B cell (primary cell): ENCODE data around the gene PTPN4. TPM values are rescaled to one million over a fixed set of nuclear protein-coding genes. Genes with fewer than 3 reads are reported as not detected.

Source experiments
- ATAC-seq: fragments of 200-7000 bp; cut with Tn5 transposase; one replicate; pipeline ENCODE4 v1.10.0; 2021; ENCODE audit warnings: low read depth, mild to moderate bottlenecking, moderate number of reproducible peaks, moderate library complexity
- CTCF ChIA-PET: fragments of 350-600 bp; sonication (Branson Sonifier 250); formaldehyde crosslinking; loops from one replicate; lab custom pipeline; 2021; ENCODE audit warnings: antibody characterized with exemption, inconsistent platforms; lab: Charles Lee
- POLR2A ChIA-PET: fragments of 350-600 bp; sonication (Branson Sonifier 250); formaldehyde crosslinking; loops from one replicate; lab custom pipeline; 2021; ENCODE audit warnings: antibody characterized with exemption; lab: Charles Lee
- DNase-seq: peaks from one replicate; pipeline ENCODE4 v3.0.0; 2013
- H2AFZ ChIP-seq: 2 replicates; pipeline ENCODE4 v1.6.1; 2012; ENCODE audit warnings: mild to moderate bottlenecking, low read depth, low read length; ENCODE audit not compliant: insufficient read depth, poor library complexity, severe bottlenecking
- H3K27ac ChIP-seq, 2 donors: 1 replicate in 1 of 2; 2 replicates in 1 of 2; pipeline ENCODE4 v1.5.1; 2012 to 2013; ENCODE audit warnings: low read length in 2 of 2, mild to moderate bottlenecking in 2 of 2, moderate library complexity in 1 of 2
- H3K27me3 ChIP-seq, 4 experiments: fragments of 200-600 bp in 1 of 4; sonication (generic) in 1 of 4; replicated peaks in 1 of 4; 1 replicate in 2 of 4; 2 replicates in 2 of 4; pipeline versions ENCODE4 v1.6.1 to v1.7.0; 2013 to 2016; ENCODE audit warnings: low read length in 3 of 4, mild to moderate bottlenecking in 2 of 4, mixed read lengths in 1 of 4, moderate library complexity in 1 of 4; ENCODE audit not compliant: insufficient read depth in 4 of 4, control insufficient read depth in 3 of 4; ENCODE audit errors: control extremely low read depth in 1 of 4
- H3K36me3 ChIP-seq, 2 experiments: replicated peaks in 1 of 2; 1 replicate in 1 of 2; 2 replicates in 1 of 2; pipeline versions ENCODE4 v1.6.1 to v1.7.1; 2013; ENCODE audit warnings: low read length in 1 of 2; ENCODE audit not compliant: insufficient read depth in 2 of 2, control insufficient read depth in 1 of 2; ENCODE audit errors: control extremely low read depth in 1 of 2, extremely low read depth in 1 of 2
- H3K4me1 ChIP-seq, 2 donors: fragments of 200-600 bp in 1 of 2; sonication (generic) in 1 of 2; 1 replicate in 1 of 2; 2 replicates in 1 of 2; pipeline versions ENCODE4 v1.5.1 to v1.6.1; 2013 to 2017; ENCODE audit warnings: low read length in 2 of 2; ENCODE audit not compliant: control insufficient read depth in 2 of 2, insufficient read depth in 2 of 2
- H3K4me2 ChIP-seq: replicated peaks from 2 replicates; pipeline ENCODE3; 2012; ENCODE audit warnings: mild to moderate bottlenecking, low read depth, low read length; ENCODE audit not compliant: poor library complexity, severe bottlenecking
- H3K4me3 ChIP-seq, 5 experiments: fragments of 200-600 bp in 1 of 5; sonication (generic) in 1 of 5; 1 replicate in 3 of 5; 2 replicates in 2 of 5; pipeline versions ENCODE4 v1.5.1 to v1.7.0; 2011 to 2016; ENCODE audit warnings: low read length in 4 of 5, mild to moderate bottlenecking in 4 of 5, low read depth in 2 of 5, control low read depth in 1 of 5, moderate library complexity in 1 of 5; ENCODE audit not compliant: insufficient read depth in 1 of 5; ENCODE audit errors: control extremely low read depth in 1 of 5, extremely low read depth in 1 of 5
- H3K79me2 ChIP-seq: fragments of 200-600 bp; sonication (generic); one replicate; pipeline ENCODE4 v1.6.0; 2016; ENCODE audit warnings: low read length; ENCODE audit not compliant: control insufficient read depth, insufficient read depth
- H3K9ac ChIP-seq: fragments of 200-600 bp; sonication (generic); 2 replicates; pipeline ENCODE4 v1.6.1; 2017; ENCODE audit warnings: mild to moderate bottlenecking, low read length, moderate library complexity
- H3K9me3 ChIP-seq, 3 donors: one replicate each; pipeline versions ENCODE4 v1.6.1 to v1.7.1; 2013; ENCODE audit warnings: low read length in 2 of 3; ENCODE audit not compliant: control insufficient read depth in 2 of 3, insufficient read depth in 1 of 3; ENCODE audit errors: control extremely low read depth in 1 of 3
- H4K20me1 ChIP-seq: 2 replicates; pipeline ENCODE4 v1.6.0; 2012; ENCODE audit warnings: mild to moderate bottlenecking, low read length; ENCODE audit not compliant: insufficient read depth, control insufficient read depth, poor library complexity, severe bottlenecking
- H3K27ac Mint-ChIP-seq: one replicate; pipeline ENCODE4 v1.8.0; 2021; ENCODE audit warnings: mixed read lengths
- H3K27me3 Mint-ChIP-seq: one replicate; pipeline ENCODE4 v1.8.0; 2021; ENCODE audit warnings: mixed read lengths
- H3K4me1 Mint-ChIP-seq: one replicate; pipeline ENCODE4 v1.8.0; 2021; ENCODE audit warnings: mixed read lengths
- H3K4me3 Mint-ChIP-seq: one replicate; pipeline ENCODE4 v1.8.0; 2021; ENCODE audit warnings: mixed read lengths
- H3K9me3 Mint-ChIP-seq: one replicate; pipeline ENCODE4 v1.8.0; 2022; ENCODE audit warnings: mixed read lengths; ENCODE audit not compliant: insufficient read depth
- CTCF ChIP-seq: fragments of 200-600 bp; IDR thresholded peaks from one replicate; pipeline ENCODE4 v1.8.0; 2022; ENCODE audit warnings: antibody characterized with exemption, mild to moderate bottlenecking
- EZH2 ChIP-seq: IDR thresholded peaks from 2 replicates; pipeline ENCODE4 v1.6.1; 2012; ENCODE audit warnings: borderline replicate concordance, low read depth, mild to moderate bottlenecking, moderate library complexity, low read length; ENCODE audit not compliant: insufficient read depth, poor library complexity, severe bottlenecking
- WGBS: methylation state at CpG from one replicate; pipeline ENCODE4 v1.1.5; 2013; ENCODE audit warnings: missing lambda C conversion rate; ENCODE audit not compliant: insufficient coverage; 5-methylcytosine and 5-hydroxymethylcytosine counted together
- intact Hi-C: fragments of 100-400 bp; cut with micrococcal nuclease; formaldehyde crosslinking; loops from one replicate; pipeline ENCODE4 v1.10.0; 2022
- polyA plus RNA-seq: library from polyadenylated mRNA; depleted of rRNA; stranded (reverse); fragments of >200 nt; gene quantifications from 2 replicates; pipeline ENCODE4 v1.2.3, GENCODE V29; 2012
- total RNA-seq, 2 donors: library from RNA; stranded (reverse); fragments of 120-200 nt in 1 of 2; gene quantifications; 1 replicate in 1 of 2; 2 replicates in 1 of 2; pipeline versions ENCODE4 v1.2.3 to v1.2.4, GENCODE V29; 2013 to 2022

PTPN4 gene
- total and polyA plus RNA-seq, 2 donors (not counting 1 experiment from before 2014, with no cell fraction given), result 12.6 to 54.8 TPM

- TF ChIP-seq CTCF (no peak), EZH2 (no peak)
- Histone ChIP-seq H2AFZ (no peak overlapping the region), H3K9ac (no peak overlapping the region), H3K79me2 (peaks cover 45% of the 10 kb centered on the region), H3K9me3 (peaks cover 0 to 16% (median 13%) of the 10 kb centered on the region in 3 donors), H3K4me3 (no peak overlapping the region), H4K20me1 (peaks cover 16% of the 10 kb centered on the region), H3K4me1 (no peaks in the 10 kb centered on the region), H3K4me2 (no peak overlapping the region), H3K36me3 (no peaks in the 10 kb centered on the region), H3K27ac (no peak overlapping the region), H3K27me3 (no peaks in the 10 kb centered on the region)
- no peak overlapping the region for H3K27ac Mint-ChIP-seq
- CTCF ChIA-PET, result no interaction called here
- WGBS, result no CpG with 5 or more reads among the region's 2 CpGs
- peaks cover 20% of the 10 kb centered on the region for H3K4me1 Mint-ChIP-seq
- DNase-seq (no peak), ATAC-seq (no peak)
- H3K4me3 Mint-ChIP-seq, result no peak overlapping the region
- intact Hi-C loops, result no loop called here
- POLR2A ChIA-PET, result no interaction called here
- no peaks in the 10 kb centered on the region for H3K27me3 Mint-ChIP-seq
- peaks cover 8% of the 10 kb centered on the region for H3K9me3 Mint-ChIP-seq
Observed at GRCh38 chr2:119856469-119856901, 96.8 kb downstream of the PTPN4 start.

GRCh38 chr2:119857742-119858141 lies 98.0 kb downstream of the PTPN4 start:
- Mint-ChIP-seq H3K27ac (no peak overlapping the region), H3K9me3 (peaks cover 5% of the 10 kb centered on the region), H3K4me1 (peaks cover 26% of the 10 kb centered on the region), H3K4me3 (no peak overlapping the region), H3K27me3 (no peaks in the 10 kb centered on the region)
- no peak for TF ChIP-seq CTCF
- no peak for TF ChIP-seq EZH2
- Histone ChIP-seq H3K4me2 (no peak overlapping the region), H4K20me1 (peaks cover 16% of the 10 kb centered on the region), H3K9me3 (peaks cover 0 to 5% (median 4%) of the 10 kb centered on the region in 3 donors), H3K27me3 (no peaks in the 10 kb centered on the region), H3K36me3 (no peaks in the 10 kb centered on the region), H3K9ac (no peak overlapping the region), H3K79me2 (peaks cover 45% of the 10 kb centered on the region), H3K27ac (no peak overlapping the region), H2AFZ (no peak overlapping the region), H3K4me1 (peaks cover 0 to 5% of the 10 kb centered on the region in 2 donors), H3K4me3 (no peak overlapping the region)
- intact Hi-C loops, result no loop called here
- DNase-seq (no peak), ATAC-seq (no peak)
- ChIA-PET POLR2A (no interaction called here), CTCF (no interaction called here)
- WGBS, result 86% methylated on average over 3 of the region's 3 CpGs
